ENCODE data around the gene FN1.

GRCh38 chr2:215384710-215385109 is 51.2 kb downstream of the FN1 start:
- TF ChIP-seq ELF1 (IDR thresholded peaks at IDR 0.05; ENCODE audit: borderline replicate concordance, low read depth) (no peak), POLR2A (IDR thresholded peaks at IDR 0.05; ENCODE audit: borderline replicate concordance, extremely low read depth, insufficient read depth, insufficient read length) (no peak), EZH2phosphoT487 (IDR thresholded peaks at IDR 0.05; ENCODE audit: borderline replicate concordance) (no peak), CEBPB (IDR thresholded peaks at IDR 0.05; ENCODE audit: low read depth) (no peak), ZBTB33 (IDR thresholded peaks at IDR 0.05; ENCODE audit: extremely low read depth, insufficient replicate concordance, low read length) (no peak), POLR2AphosphoS5 (IDR thresholded peaks at IDR 0.05; ENCODE audit: low read depth, low read length) (no peak), SRF (IDR thresholded peaks at IDR 0.05; ENCODE audit: low read depth) (no peak)
- TF ChIP-seq, protein P1, sequence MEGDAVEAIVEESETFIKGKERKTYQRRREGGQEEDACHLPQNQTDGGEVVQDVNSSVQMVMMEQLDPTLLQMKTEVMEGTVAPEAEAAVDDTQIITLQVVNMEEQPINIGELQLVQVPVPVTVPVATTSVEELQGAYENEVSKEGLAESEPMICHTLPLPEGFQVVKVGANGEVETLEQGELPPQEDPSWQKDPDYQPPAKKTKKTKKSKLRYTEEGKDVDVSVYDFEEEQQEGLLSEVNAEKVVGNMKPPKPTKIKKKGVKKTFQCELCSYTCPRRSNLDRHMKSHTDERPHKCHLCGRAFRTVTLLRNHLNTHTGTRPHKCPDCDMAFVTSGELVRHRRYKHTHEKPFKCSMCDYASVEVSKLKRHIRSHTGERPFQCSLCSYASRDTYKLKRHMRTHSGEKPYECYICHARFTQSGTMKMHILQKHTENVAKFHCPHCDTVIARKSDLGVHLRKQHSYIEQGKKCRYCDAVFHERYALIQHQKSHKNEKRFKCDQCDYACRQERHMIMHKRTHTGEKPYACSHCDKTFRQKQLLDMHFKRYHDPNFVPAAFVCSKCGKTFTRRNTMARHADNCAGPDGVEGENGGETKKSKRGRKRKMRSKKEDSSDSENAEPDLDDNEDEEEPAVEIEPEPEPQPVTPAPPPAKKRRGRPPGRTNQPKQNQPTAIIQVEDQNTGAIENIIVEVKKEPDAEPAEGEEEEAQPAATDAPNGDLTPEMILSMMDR (IDR thresholded peaks at IDR 0.05 in 2 of 3, conservative IDR thresholded peaks at IDR 0.05 in 1 of 3; ENCODE audit: borderline replicate concordance in 1 of 3, insufficient read depth in 1 of 3, low read depth in 2 of 3, low read length in 2 of 3), result no peak
- TF ChIP-seq, protein P2, sequence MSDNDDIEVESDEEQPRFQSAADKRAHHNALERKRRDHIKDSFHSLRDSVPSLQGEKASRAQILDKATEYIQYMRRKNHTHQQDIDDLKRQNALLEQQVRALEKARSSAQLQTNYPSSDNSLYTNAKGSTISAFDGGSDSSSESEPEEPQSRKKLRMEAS (IDR thresholded peaks at IDR 0.05), result no peak
- TF ChIP-seq, protein P3, sequence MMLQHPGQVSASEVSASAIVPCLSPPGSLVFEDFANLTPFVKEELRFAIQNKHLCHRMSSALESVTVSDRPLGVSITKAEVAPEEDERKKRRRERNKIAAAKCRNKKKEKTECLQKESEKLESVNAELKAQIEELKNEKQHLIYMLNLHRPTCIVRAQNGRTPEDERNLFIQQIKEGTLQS (IDR thresholded peaks at IDR 0.05), result no peak
